HepG2 (cell line): ENCODE measurements around the gene MAGT1. TPM values are rescaled to one million over a fixed set of nuclear protein-coding genes. Genes with fewer than 3 reads are reported as not detected.
A peak's percentile ranks its signal among the peaks of the same experiment; 100 is the strongest.

ENCODE experiments used
- ARNT ChIP-seq: fragments of 450-650 bp; IDR thresholded peaks from 2 replicates; pipeline ENCODE4 v1.6.1; 2017
- FOXJ3 ChIP-seq: sonication (generic); formaldehyde crosslinking; IDR thresholded peaks from 2 replicates; pipeline ENCODE4 v1.4.0; 2020; ENCODE audit warnings: missing genetic modification reagents, mild to moderate bottlenecking, borderline replicate concordance
- GZF1 ChIP-seq: sonication (generic); formaldehyde crosslinking; IDR thresholded peaks from 2 replicates; pipeline ENCODE4 v1.5.1; 2020; ENCODE audit warnings: mild to moderate bottlenecking, missing genetic modification reagents
- KAT8 ChIP-seq: IDR thresholded peaks from 2 replicates; pipeline ENCODE4 v1.6.1; 2016; ENCODE audit warnings: missing genetic modification reagents, missing compliant biosample characterization
- MIER2 ChIP-seq: IDR thresholded peaks from 2 replicates; pipeline ENCODE4 v1.6.1; 2016; ENCODE audit warnings: missing biosample characterization, missing genetic modification reagents
- RBM39 ChIP-seq: fragments of 200-400 bp; formaldehyde crosslinking; IDR thresholded peaks from one replicate; pipeline ENCODE4 v1.6.1; 2018; ENCODE audit warnings: antibody characterized with exemption, mild to moderate bottlenecking, low read depth, low read length; ENCODE audit not compliant: poor library complexity, severe bottlenecking
- SPEN ChIP-seq: sonication (generic); formaldehyde crosslinking; IDR thresholded peaks from 2 replicates; pipeline ENCODE4 v1.5.1; 2020; ENCODE audit warnings: low read depth, mild to moderate bottlenecking, missing genetic modification reagents
- ZNF207 ChIP-seq: fragments of 450-650 bp; IDR thresholded peaks from 2 replicates; pipeline ENCODE4 v1.6.1; 2016; ENCODE audit warnings: antibody characterized with exemption, borderline replicate concordance
- ZNF550 ChIP-seq: sonication (generic); formaldehyde crosslinking; IDR thresholded peaks from 2 replicates; pipeline ENCODE4 v1.4.0; 2020; ENCODE audit warnings: mild to moderate bottlenecking, missing genetic modification reagents, borderline replicate concordance
- ZNF678 ChIP-seq: sonication (generic); formaldehyde crosslinking; IDR thresholded peaks from 2 replicates; pipeline ENCODE4 v1.4.0; 2020; ENCODE audit warnings: mild to moderate bottlenecking, missing genetic modification reagents
- ZNF792 ChIP-seq: IDR thresholded peaks from 2 replicates; pipeline ENCODE4 v1.6.1; 2016
- polyA plus RNA-seq, 8 experiments: library from polyadenylated mRNA; depleted of rRNA in 3 of 8; stranded (reverse) in 7 of 8; unstranded in 1 of 8; fragments of >200 nt; fragmentation: Illumina TruSeq in 4 of 8; extraction: Trizol in 4 of 8; gene quantifications; 2 replicates each; pipeline versions ENCODE4 v1.2.1 to v1.2.3, GENCODE V29; 2011 to 2016; ENCODE audit warnings: low read depth in 4 of 8, missing spikeins in 1 of 8, mixed read lengths in 1 of 8; ENCODE audit not compliant: insufficient read depth in 1 of 8
- total RNA-seq, 5 experiments: library from RNA; depleted of rRNA; stranded (reverse); fragments of >200 nt; fragmentation: Illumina TruSeq; extraction: Trizol; gene quantifications; 2 replicates each; pipeline ENCODE4 v1.2.3, GENCODE V29; 2016; ENCODE audit warnings: low read depth in 1 of 5
- TF ChIP-seq, protein P1 (sequence below): sonication (generic); formaldehyde crosslinking; IDR thresholded peaks from 2 replicates; pipeline ENCODE4 v1.4.0; 2020; ENCODE audit warnings: missing genetic modification reagents
- TF ChIP-seq, protein P2 (sequence below), 2 experiments: sonication (generic) in 1 of 2; formaldehyde crosslinking in 1 of 2; IDR thresholded peaks; 2 replicates each; pipeline versions ENCODE4 v1.5.1 to v1.6.1; 2011 to 2020; ENCODE audit warnings: borderline replicate concordance in 1 of 2, low read depth in 1 of 2, low read length in 1 of 2, mild to moderate bottlenecking in 1 of 2, missing genetic modification reagents in 1 of 2, moderate library complexity in 1 of 2
- TF ChIP-seq, protein P3 (sequence below): sonication (generic); formaldehyde crosslinking; IDR thresholded peaks from 2 replicates; pipeline ENCODE4 v1.4.0; 2020; ENCODE audit warnings: missing genetic modification reagents

Gene MAGT1
- total and polyA plus RNA-seq, 2 of the 13 experiments (the other 11 are each of a cell fraction or from before 2014, with no cell fraction given), result 38.0 to 75.0 TPM

GRCh38 chrX:77785486-77786364 lies 109.5 kb downstream of the MAGT1 start, which contains the start of gene ATRX (continued):
- TF ChIP-seq, protein P1, sequence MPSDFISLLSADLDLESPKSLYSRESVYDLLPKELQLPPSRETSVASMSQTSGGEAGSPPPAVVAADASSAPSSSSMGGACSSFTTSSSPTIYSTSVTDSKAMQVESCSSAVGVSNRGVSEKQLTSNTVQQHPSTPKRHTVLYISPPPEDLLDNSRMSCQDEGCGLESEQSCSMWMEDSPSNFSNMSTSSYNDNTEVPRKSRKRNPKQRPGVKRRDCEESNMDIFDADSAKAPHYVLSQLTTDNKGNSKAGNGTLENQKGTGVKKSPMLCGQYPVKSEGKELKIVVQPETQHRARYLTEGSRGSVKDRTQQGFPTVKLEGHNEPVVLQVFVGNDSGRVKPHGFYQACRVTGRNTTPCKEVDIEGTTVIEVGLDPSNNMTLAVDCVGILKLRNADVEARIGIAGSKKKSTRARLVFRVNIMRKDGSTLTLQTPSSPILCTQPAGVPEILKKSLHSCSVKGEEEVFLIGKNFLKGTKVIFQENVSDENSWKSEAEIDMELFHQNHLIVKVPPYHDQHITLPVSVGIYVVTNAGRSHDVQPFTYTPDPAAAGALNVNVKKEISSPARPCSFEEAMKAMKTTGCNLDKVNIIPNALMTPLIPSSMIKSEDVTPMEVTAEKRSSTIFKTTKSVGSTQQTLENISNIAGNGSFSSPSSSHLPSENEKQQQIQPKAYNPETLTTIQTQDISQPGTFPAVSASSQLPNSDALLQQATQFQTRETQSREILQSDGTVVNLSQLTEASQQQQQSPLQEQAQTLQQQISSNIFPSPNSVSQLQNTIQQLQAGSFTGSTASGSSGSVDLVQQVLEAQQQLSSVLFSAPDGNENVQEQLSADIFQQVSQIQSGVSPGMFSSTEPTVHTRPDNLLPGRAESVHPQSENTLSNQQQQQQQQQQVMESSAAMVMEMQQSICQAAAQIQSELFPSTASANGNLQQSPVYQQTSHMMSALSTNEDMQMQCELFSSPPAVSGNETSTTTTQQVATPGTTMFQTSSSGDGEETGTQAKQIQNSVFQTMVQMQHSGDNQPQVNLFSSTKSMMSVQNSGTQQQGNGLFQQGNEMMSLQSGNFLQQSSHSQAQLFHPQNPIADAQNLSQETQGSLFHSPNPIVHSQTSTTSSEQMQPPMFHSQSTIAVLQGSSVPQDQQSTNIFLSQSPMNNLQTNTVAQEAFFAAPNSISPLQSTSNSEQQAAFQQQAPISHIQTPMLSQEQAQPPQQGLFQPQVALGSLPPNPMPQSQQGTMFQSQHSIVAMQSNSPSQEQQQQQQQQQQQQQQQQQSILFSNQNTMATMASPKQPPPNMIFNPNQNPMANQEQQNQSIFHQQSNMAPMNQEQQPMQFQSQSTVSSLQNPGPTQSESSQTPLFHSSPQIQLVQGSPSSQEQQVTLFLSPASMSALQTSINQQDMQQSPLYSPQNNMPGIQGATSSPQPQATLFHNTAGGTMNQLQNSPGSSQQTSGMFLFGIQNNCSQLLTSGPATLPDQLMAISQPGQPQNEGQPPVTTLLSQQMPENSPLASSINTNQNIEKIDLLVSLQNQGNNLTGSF (CRISPR knock-in tag), result no peak
- TF ChIP-seq SPEN (CRISPR knock-in tag), result peak; percentile 52; the same call in 1 of the 2 replicates
- no peak for TF ChIP-seq GZF1 (CRISPR knock-in tag)
- 0 out of 2 replicates have a peak, but pooled peaks have one; percentile 38 for TF ChIP-seq KAT8 (CRISPR knock-in tag)
- TF ChIP-seq, protein P2, sequence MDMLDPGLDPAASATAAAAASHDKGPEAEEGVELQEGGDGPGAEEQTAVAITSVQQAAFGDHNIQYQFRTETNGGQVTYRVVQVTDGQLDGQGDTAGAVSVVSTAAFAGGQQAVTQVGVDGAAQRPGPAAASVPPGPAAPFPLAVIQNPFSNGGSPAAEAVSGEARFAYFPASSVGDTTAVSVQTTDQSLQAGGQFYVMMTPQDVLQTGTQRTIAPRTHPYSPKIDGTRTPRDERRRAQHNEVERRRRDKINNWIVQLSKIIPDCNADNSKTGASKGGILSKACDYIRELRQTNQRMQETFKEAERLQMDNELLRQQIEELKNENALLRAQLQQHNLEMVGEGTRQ (IDR thresholded peaks at IDR 0.05; ENCODE audit: low read depth, low read length), result no peak
- TF ChIP-seq, protein P2 (CRISPR knock-in tag; IDR thresholded peaks at IDR 0.05; ENCODE audit: borderline replicate concordance), result no peak
- TF ChIP-seq ZNF792 (CRISPR knock-in tag), result no peak
- TF ChIP-seq RBM39, result no peak
- no peak for TF ChIP-seq MIER2 (CRISPR knock-in tag)
- TF ChIP-seq, protein P3, sequence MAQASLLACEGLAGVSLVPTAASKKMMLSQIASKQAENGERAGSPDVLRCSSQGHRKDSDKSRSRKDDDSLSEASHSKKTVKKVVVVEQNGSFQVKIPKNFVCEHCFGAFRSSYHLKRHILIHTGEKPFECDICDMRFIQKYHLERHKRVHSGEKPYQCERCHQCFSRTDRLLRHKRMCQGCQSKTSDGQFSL (CRISPR knock-in tag), result 0 out of 2 replicates have a peak, but pooled peaks have one; percentile 21
- TF ChIP-seq ARNT, result no peak
- no peak for TF ChIP-seq ZNF678 (CRISPR knock-in tag)
- no peak for TF ChIP-seq ZNF207
- TF ChIP-seq FOXJ3 (CRISPR knock-in tag), result no peak
- TF ChIP-seq ZNF550 (CRISPR knock-in tag), result no peak
